Ishikawa (cell line): ENCODE data around the gene SAG.

ENCODE experiments used
- CEBPB ChIP-seq: IDR thresholded peaks from 2 replicates; pipeline ENCODE4 v1.6.1; 2012
- CREB1 ChIP-seq: IDR thresholded peaks from 2 replicates; pipeline ENCODE4 v1.6.1; 2012; ENCODE audit warnings: low read depth
- EGR1 ChIP-seq: IDR thresholded peaks from 2 replicates; pipeline ENCODE4 v1.6.1; 2012
- EP300 ChIP-seq: IDR thresholded peaks from 2 replicates; pipeline ENCODE4 v1.6.1; 2012; ENCODE audit warnings: borderline replicate concordance
- FOXM1 ChIP-seq: IDR thresholded peaks from 2 replicates; pipeline ENCODE4 v1.6.1; 2012; ENCODE audit warnings: low read depth, borderline replicate concordance
- NFIC ChIP-seq: IDR thresholded peaks from 2 replicates; pipeline ENCODE4 v1.6.1; 2012
- RAD21 ChIP-seq: IDR thresholded peaks from 2 replicates; pipeline ENCODE4 v1.6.1; 2012; ENCODE audit warnings: low read depth
- REST ChIP-seq: IDR thresholded peaks from 2 replicates; pipeline ENCODE4 v1.6.1; 2012; ENCODE audit warnings: low read depth, mild to moderate bottlenecking
- TAF1 ChIP-seq: IDR thresholded peaks from 2 replicates; pipeline ENCODE4 v1.6.1; 2012; ENCODE audit warnings: low read depth, mild to moderate bottlenecking
- TCF12 ChIP-seq: IDR thresholded peaks from 2 replicates; pipeline ENCODE4 v1.6.1; 2012; ENCODE audit warnings: low read depth
- TEAD4 ChIP-seq: IDR thresholded peaks from 2 replicates; pipeline ENCODE4 v1.6.1; 2012
- YY1 ChIP-seq: IDR thresholded peaks from 2 replicates; pipeline ENCODE4 v1.6.1; 2012; ENCODE audit warnings: low read depth
- ZBTB7A ChIP-seq: IDR thresholded peaks from 2 replicates; pipeline ENCODE4 v1.6.1; 2012; ENCODE audit warnings: low read depth
- TF ChIP-seq, protein P1 (sequence below): IDR thresholded peaks from 2 replicates; pipeline ENCODE4 v1.6.1; 2012
- TF ChIP-seq, protein P2 (sequence below): IDR thresholded peaks from 2 replicates; pipeline ENCODE4 v1.6.1; 2012

SAG gene

DNA sequence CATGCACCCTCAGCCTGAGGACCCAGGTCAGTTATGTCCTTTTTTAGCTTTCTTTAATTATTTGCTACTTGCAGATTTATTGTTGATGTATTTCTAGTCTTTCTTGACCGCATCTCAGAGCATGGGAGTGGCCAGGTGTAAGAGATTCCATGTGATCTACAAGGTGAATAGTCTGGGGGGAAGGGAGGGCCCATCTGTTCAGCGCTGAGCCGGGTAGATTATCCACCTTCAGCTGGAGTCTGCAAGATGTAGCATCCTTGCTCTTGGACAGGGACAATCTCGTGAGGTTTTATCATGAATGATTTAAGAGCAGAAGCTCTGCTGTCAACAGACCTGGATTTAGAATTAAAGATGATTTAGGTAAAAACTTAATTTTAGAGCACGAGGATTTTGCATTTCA, 34.7 kb downstream of the SAG start:
- TF ChIP-seq TEAD4 (no peak), FOXM1 (no peak), TAF1 (no peak)
- TF ChIP-seq, protein P1, sequence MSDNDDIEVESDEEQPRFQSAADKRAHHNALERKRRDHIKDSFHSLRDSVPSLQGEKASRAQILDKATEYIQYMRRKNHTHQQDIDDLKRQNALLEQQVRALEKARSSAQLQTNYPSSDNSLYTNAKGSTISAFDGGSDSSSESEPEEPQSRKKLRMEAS, result no peak

GRCh38 chr2:233343171-233343705, 35.6 kb downstream of the SAG start:
- TF ChIP-seq CEBPB (no peak), TAF1 (no peak), FOXM1 (no peak), CREB1 (no peak)

- no peak for TF ChIP-seq NFIC
These were observed 38.8 kb downstream of the SAG start for GRCh38 chr2:233346376-233346775.

- TF ChIP-seq EP300, result no peak
- TF ChIP-seq, protein P1, result no peak
- no peak for TF ChIP-seq TAF1
- TF ChIP-seq EGR1, result no peak
- TF ChIP-seq CEBPB, result no peak
- TF ChIP-seq NFIC, result no peak
- no peak for TF ChIP-seq ZBTB7A
- TF ChIP-seq TCF12, result no peak
- TF ChIP-seq TEAD4, result no peak
- TF ChIP-seq REST, result no peak
- TF ChIP-seq RAD21, result no peak
- no peak for TF ChIP-seq FOXM1
- TF ChIP-seq YY1, result no peak
- TF ChIP-seq, protein P2, sequence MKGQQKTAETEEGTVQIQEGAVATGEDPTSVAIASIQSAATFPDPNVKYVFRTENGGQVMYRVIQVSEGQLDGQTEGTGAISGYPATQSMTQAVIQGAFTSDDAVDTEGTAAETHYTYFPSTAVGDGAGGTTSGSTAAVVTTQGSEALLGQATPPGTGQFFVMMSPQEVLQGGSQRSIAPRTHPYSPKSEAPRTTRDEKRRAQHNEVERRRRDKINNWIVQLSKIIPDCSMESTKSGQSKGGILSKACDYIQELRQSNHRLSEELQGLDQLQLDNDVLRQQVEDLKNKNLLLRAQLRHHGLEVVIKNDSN, result no peak
- TF ChIP-seq CREB1, result no peak
These were observed 39.3 kb downstream of the SAG start for GRCh38 chr2:233346930-233347329.

- no peak for TF ChIP-seq CREB1
- no peak for TF ChIP-seq FOXM1
- TF ChIP-seq, protein P1, result no peak
- no peak for TF ChIP-seq EGR1
- TF ChIP-seq YY1, result no peak
- TF ChIP-seq ZBTB7A, result no peak
- TF ChIP-seq EP300, result no peak
- no peak for TF ChIP-seq REST
- no peak for TF ChIP-seq TEAD4
- no peak for TF ChIP-seq CEBPB
- TF ChIP-seq, protein P2, result no peak
These were observed 41.7 kb downstream of the SAG start for GRCh38 chr2:233349005-233349998.

DNA sequence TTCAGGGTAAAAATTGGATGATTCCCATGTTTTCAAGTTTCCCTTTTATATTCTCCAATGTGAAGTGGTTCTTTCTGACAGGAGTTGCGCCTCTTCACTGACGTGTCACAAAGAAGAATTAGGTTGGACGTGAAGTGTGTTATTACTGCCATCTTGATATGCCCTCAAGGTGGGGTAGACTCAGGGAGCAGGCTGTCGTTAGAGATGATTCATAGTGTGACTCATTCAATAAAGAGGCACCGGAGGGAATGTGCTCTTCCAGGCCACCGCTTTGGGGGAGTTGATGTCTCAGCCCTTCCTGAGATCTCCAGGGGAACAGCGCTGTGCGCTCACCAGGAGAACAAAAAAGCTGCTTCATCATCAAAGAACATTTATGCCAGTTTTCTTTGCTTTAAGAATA, 43.1 kb downstream of the SAG start:
- TF ChIP-seq, protein P1, result peak; percentile 45; the same call in 1 of the 2 replicates
- TF ChIP-seq YY1 (0 out of 2 replicates have a peak, but pooled peaks have one; percentile 31), RAD21 (0 out of 2 replicates have a peak, but pooled peaks have one; percentile 2), CREB1 (no peak), TEAD4 (0 out of 2 replicates have a peak, but pooled peaks have one; percentile 11)
